Parathyroid adenoma (tissue), 2 donors: Measurements from ENCODE around the gene TDRD5.

Experiments used
- H2AFZ ChIP-seq: fragments of 300-600 bp; sonication (generic); one replicate; pipeline ENCODE4 v1.7.0; 2017; ENCODE audit warnings: antibody characterized with exemption, mild to moderate bottlenecking
- H3K27ac ChIP-seq: fragments of 300-600 bp; sonication (generic); one replicate; pipeline ENCODE4 v1.7.0; 2017
- H3K27me3 ChIP-seq: fragments of 300-600 bp; sonication (generic); one replicate; pipeline ENCODE4 v1.7.0; 2017; ENCODE audit warnings: low read length; ENCODE audit not compliant: control insufficient read depth, insufficient read depth
- H3K36me3 ChIP-seq: fragments of 300-600 bp; sonication (generic); one replicate; pipeline ENCODE4 v1.7.0; 2017; ENCODE audit warnings: low read length; ENCODE audit not compliant: control insufficient read depth, insufficient read depth
- H3K4me1 ChIP-seq: fragments of 300-600 bp; sonication (generic); one replicate; pipeline ENCODE4 v1.7.0; 2017; ENCODE audit warnings: control low read depth
- H3K4me2 ChIP-seq: fragments of 300-600 bp; sonication (generic); one replicate; pipeline ENCODE4 v1.7.0; 2017; ENCODE audit warnings: low read length
- H3K4me3 ChIP-seq: fragments of 300-600 bp; sonication (generic); one replicate; pipeline ENCODE4 v1.7.0; 2017; ENCODE audit warnings: low read depth, low read length
- H3K79me2 ChIP-seq: fragments of 300-600 bp; sonication (generic); one replicate; pipeline ENCODE4 v1.7.0; 2017; ENCODE audit warnings: control low read depth
- H3K9ac ChIP-seq: fragments of 300-600 bp; sonication (generic); one replicate; pipeline ENCODE4 v1.7.0; 2017; ENCODE audit warnings: mild to moderate bottlenecking
- H3K9me3 ChIP-seq: fragments of 300-600 bp; sonication (generic); one replicate; pipeline ENCODE4 v1.7.0; 2017; ENCODE audit warnings: low read length; ENCODE audit not compliant: control insufficient read depth
- TF ChIP-seq, protein P1 (sequence below): fragments of 300-600 bp; sonication (generic); IDR thresholded peaks from one replicate; pipeline ENCODE4 v1.7.0; 2017; ENCODE audit warnings: antibody characterized with exemption, mild to moderate bottlenecking
- donor health status: primary hyperparathyroidism.

Gene TDRD5

DNA sequence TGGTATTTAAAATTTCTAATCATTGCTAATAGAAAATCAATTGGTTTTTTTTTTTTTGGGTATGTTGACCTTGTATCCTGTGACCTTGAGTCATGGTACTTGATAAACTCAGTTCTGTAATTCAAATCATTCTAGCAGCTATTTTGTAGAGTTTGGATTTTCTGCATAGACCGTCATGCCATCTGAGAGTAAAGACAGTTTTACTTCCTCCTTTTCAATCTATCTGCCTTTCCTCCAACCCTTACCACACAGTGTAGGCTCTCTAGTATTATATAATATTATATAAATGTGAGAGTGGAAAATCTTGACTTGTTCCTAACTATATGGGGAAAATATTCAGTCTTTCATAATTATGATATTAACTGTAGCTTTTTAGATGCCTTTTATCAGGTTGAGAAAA lies 7.0 kb downstream of the TDRD5 start:
- Histone ChIP-seq H3K79me2 (no peaks in the 10 kb centered on the region), H3K27ac (no peak overlapping the region), H2AFZ (no peak overlapping the region), H3K36me3 (no peaks in the 10 kb centered on the region), H3K9me3 (no peaks in the 10 kb centered on the region), H3K4me3 (no peak overlapping the region), H3K9ac (no peak overlapping the region), H3K4me1 (no peaks in the 10 kb centered on the region), H3K27me3 (no peaks in the 10 kb centered on the region), H3K4me2 (no peak overlapping the region)
- TF ChIP-seq, protein P1, sequence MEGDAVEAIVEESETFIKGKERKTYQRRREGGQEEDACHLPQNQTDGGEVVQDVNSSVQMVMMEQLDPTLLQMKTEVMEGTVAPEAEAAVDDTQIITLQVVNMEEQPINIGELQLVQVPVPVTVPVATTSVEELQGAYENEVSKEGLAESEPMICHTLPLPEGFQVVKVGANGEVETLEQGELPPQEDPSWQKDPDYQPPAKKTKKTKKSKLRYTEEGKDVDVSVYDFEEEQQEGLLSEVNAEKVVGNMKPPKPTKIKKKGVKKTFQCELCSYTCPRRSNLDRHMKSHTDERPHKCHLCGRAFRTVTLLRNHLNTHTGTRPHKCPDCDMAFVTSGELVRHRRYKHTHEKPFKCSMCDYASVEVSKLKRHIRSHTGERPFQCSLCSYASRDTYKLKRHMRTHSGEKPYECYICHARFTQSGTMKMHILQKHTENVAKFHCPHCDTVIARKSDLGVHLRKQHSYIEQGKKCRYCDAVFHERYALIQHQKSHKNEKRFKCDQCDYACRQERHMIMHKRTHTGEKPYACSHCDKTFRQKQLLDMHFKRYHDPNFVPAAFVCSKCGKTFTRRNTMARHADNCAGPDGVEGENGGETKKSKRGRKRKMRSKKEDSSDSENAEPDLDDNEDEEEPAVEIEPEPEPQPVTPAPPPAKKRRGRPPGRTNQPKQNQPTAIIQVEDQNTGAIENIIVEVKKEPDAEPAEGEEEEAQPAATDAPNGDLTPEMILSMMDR = no peak

DNA sequence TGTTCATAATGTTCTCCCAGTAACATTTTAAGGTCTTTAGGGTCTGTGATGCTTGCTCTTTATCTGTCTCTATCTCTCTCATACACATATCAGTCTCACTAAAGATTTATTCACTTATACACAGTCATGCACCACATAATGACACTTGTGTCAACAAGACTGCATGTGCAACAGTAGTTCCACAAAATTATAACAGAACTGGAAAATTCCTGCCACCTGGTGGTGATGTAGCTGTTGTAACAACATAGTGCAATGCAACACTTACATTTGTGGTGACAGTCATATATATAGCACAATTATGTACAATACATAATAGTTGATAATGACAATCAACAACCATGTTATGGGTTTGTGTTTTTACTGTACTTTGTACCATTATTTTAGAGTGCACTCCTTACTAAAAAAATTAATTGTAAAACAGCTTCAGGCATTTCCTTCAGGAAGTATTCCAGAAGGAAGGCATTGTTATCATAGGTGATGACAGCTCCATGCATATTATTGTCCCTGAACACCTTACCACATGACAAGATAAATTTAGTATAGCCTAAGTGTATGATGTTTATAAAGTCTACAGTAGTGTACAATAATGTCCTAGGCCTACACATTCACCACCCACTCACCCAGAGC lies 8.1 kb downstream of the TDRD5 start:
- Histone ChIP-seq H3K79me2 (no peaks in the 10 kb centered on the region), H3K36me3 (no peaks in the 10 kb centered on the region), H3K4me1 (no peaks in the 10 kb centered on the region), H3K4me3 (no peak overlapping the region), H3K9me3 (no peaks in the 10 kb centered on the region), H3K9ac (no peak overlapping the region), H3K27me3 (no peaks in the 10 kb centered on the region), H3K4me2 (no peak overlapping the region), H2AFZ (no peak overlapping the region), H3K27ac (no peak overlapping the region)
- TF ChIP-seq, protein P1 = no peak

- Histone ChIP-seq H2AFZ (no peak overlapping the region), H3K36me3 (no peaks in the 10 kb centered on the region), H3K79me2 (no peaks in the 10 kb centered on the region)
Observed at GRCh38 chr1:179601093-179601492, 9.5 kb downstream of the TDRD5 start.

DNA sequence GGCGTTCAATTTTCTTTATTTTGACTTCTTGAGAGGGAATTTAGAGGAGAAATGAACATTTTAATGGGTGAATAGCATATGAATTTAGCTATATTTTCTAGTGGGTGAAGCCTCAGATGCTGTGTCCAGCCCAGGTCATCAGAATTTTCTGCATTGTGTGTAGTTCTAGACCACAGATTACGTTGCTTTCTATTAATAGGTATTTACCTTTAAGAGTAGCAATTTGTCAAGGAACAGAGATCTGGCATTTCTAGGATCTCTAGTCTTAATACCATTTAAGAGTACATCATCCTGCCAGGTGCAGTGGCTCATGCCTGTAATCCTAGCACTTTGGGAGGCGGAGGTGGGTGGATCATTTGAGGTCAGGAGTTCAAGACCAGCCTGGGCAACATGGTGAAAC lies 20.7 kb downstream of the TDRD5 start:
- Histone ChIP-seq H2AFZ (no peak overlapping the region), H3K9ac (no peak overlapping the region), H3K4me1 (no peaks in the 10 kb centered on the region), H3K4me2 (no peak overlapping the region), H3K79me2 (no peaks in the 10 kb centered on the region), H3K36me3 (no peaks in the 10 kb centered on the region), H3K9me3 (no peaks in the 10 kb centered on the region), H3K27ac (no peak overlapping the region), H3K27me3 (no peaks in the 10 kb centered on the region), H3K4me3 (no peak overlapping the region)
- TF ChIP-seq, protein P1 = no peak

More at GRCh38 chr1:179601093-179601492, 9.5 kb downstream of the TDRD5 start:
- Histone ChIP-seq H3K27me3 (no peaks in the 10 kb centered on the region), H3K4me3 (no peak overlapping the region), H3K4me2 (no peak overlapping the region), H3K9me3 (no peaks in the 10 kb centered on the region), H3K4me1 (no peaks in the 10 kb centered on the region), H3K27ac (no peak overlapping the region), H3K9ac (no peak overlapping the region)
- TF ChIP-seq, protein P1 = no peak

GRCh38 chr1:179630719-179631118 lies 39.1 kb downstream of the TDRD5 start:
- H2AFZ ChIP-seq = no peak overlapping the region
- H3K4me1 ChIP-seq = no peaks in the 10 kb centered on the region
- H3K27ac ChIP-seq = no peak overlapping the region

More at GRCh38 chr1:179630719-179631118, 39.1 kb downstream of the TDRD5 start:
- TF ChIP-seq, protein P1 = no peak
- no peak overlapping the region for H3K4me2 ChIP-seq
- H3K4me3 ChIP-seq = no peak overlapping the region
- H3K79me2 ChIP-seq = no peaks in the 10 kb centered on the region
- no peaks in the 10 kb centered on the region for H3K27me3 ChIP-seq
- H3K36me3 ChIP-seq = no peaks in the 10 kb centered on the region
- no peaks in the 10 kb centered on the region for H3K9me3 ChIP-seq
- no peak overlapping the region for H3K9ac ChIP-seq
